SK-N-SH treated with all-trans-retinoic acid at 6 μM for 48 hours (cell line): ENCODE results near the gene PSME3IP1.
A peak's percentile ranks its signal among the peaks of the same experiment; 100 is the strongest.

Experiments used
- ATAC-seq: fragments of 200-7000 bp; cut with Tn5 transposase; 3 replicates; pipeline ENCODE4 v1.9.1; 2020; ENCODE audit warnings: mild to moderate bottlenecking, moderate library complexity
- ARNTL ChIP-seq: fragments of 450-650 bp; formaldehyde crosslinking; IDR thresholded peaks from 2 replicates; pipeline ENCODE4 v1.5.0; 2020; ENCODE audit warnings: low read depth, mild to moderate bottlenecking, moderate library complexity, borderline replicate concordance
- BACH2 ChIP-seq: fragments of 250-450 bp; sonication (Bioruptor Pico); IDR thresholded peaks from 2 replicates; pipeline ENCODE4 v1.9.0; 2021; ENCODE audit warnings: mild to moderate bottlenecking, borderline replicate concordance
- CREB5 ChIP-seq: fragments of 250-450 bp; sonication (Bioruptor Pico); IDR thresholded peaks from 2 replicates; pipeline ENCODE4 v1.5.1; 2020; ENCODE audit warnings: low read depth, mild to moderate bottlenecking, moderate library complexity
- CSDC2 ChIP-seq: fragments of 250-450 bp; sonication (Bioruptor Pico); IDR thresholded peaks from 2 replicates; pipeline ENCODE4 v1.5.0; 2020; ENCODE audit warnings: mild to moderate bottlenecking, moderate library complexity
- CSRNP3 ChIP-seq: fragments of 250-450 bp; sonication (Bioruptor Pico); IDR thresholded peaks from 2 replicates; pipeline ENCODE4 v1.5.1; 2021; ENCODE audit warnings: mild to moderate bottlenecking, moderate library complexity
- ESRRG ChIP-seq: fragments of 250-450 bp; sonication (Bioruptor Pico); IDR thresholded peaks from 2 replicates; pipeline ENCODE4 v1.6.1; 2021; ENCODE audit warnings: mild to moderate bottlenecking
- GLIS3 ChIP-seq: fragments of 250-450 bp; sonication (Bioruptor Pico); IDR thresholded peaks from 2 replicates; pipeline ENCODE4 v1.5.0; 2020; ENCODE audit warnings: mild to moderate bottlenecking, moderate library complexity
- ISL1 ChIP-seq: fragments of 250-450 bp; sonication (Bioruptor Pico); IDR thresholded peaks from 2 replicates; pipeline ENCODE4 v2.1.2; 2022; ENCODE audit warnings: mild to moderate bottlenecking, moderate library complexity
- OSR1 ChIP-seq: fragments of 250-450 bp; sonication (Bioruptor Pico); IDR thresholded peaks from 2 replicates; pipeline ENCODE4 v1.8.0; 2022; ENCODE audit warnings: moderate library complexity, mild to moderate bottlenecking, inconsistent platforms
- PATZ1 ChIP-seq: fragments of 250-450 bp; sonication (Bioruptor Pico); IDR thresholded peaks from 2 replicates; pipeline ENCODE4 v1.8.0; 2020; ENCODE audit warnings: mild to moderate bottlenecking, moderate library complexity, borderline replicate concordance
- POU6F1 ChIP-seq: fragments of 250-450 bp; sonication (Bioruptor Pico); IDR thresholded peaks from 2 replicates; pipeline ENCODE4 v1.8.0; 2021; ENCODE audit warnings: low read depth, mild to moderate bottlenecking, moderate library complexity, borderline replicate concordance
- SNAI2 ChIP-seq: fragments of 250-450 bp; sonication (Bioruptor Pico); IDR thresholded peaks from 2 replicates; pipeline ENCODE4 v1.5.0; 2020; ENCODE audit warnings: mild to moderate bottlenecking, moderate library complexity
- TCF4 ChIP-seq: fragments of 250-450 bp; sonication (Bioruptor Pico); IDR thresholded peaks from 2 replicates; pipeline ENCODE4 v1.8.0; 2021; ENCODE audit warnings: mild to moderate bottlenecking, moderate library complexity, borderline replicate concordance
- TOX ChIP-seq: fragments of 250-450 bp; sonication (Bioruptor Pico); IDR thresholded peaks from 2 replicates; pipeline ENCODE4 v1.8.0; 2021; ENCODE audit warnings: mild to moderate bottlenecking, moderate library complexity, borderline replicate concordance
- TSHZ2 ChIP-seq: fragments of 250-450 bp; sonication (Bioruptor Pico); IDR thresholded peaks from 2 replicates; pipeline ENCODE4 v1.5.0; 2020; ENCODE audit warnings: mild to moderate bottlenecking, moderate library complexity
- ZC3H10 ChIP-seq: fragments of 250-450 bp; sonication (Bioruptor Pico); IDR thresholded peaks from 2 replicates; pipeline ENCODE4 v1.5.1; 2021; ENCODE audit warnings: mild to moderate bottlenecking, moderate library complexity
- ZFP3 ChIP-seq: fragments of 250-450 bp; sonication (Bioruptor Pico); IDR thresholded peaks from 2 replicates; pipeline ENCODE4 v1.5.0; 2020; ENCODE audit warnings: mild to moderate bottlenecking, moderate library complexity
- ZFP30 ChIP-seq: fragments of 450-650 bp; formaldehyde crosslinking; IDR thresholded peaks from 2 replicates; pipeline ENCODE4 v1.5.0; 2022; ENCODE audit warnings: mild to moderate bottlenecking, moderate library complexity
- ZNF565 ChIP-seq: fragments of 450-650 bp; formaldehyde crosslinking; conservative IDR thresholded peaks from 2 replicates; pipeline ENCODE4 v1.5.0; 2020; ENCODE audit warnings: low read depth, mild to moderate bottlenecking, moderate library complexity

The PSME3IP1 gene

GRCh38 chr16:57196286-57196685 lies 10.4 kb upstream of the PSME3IP1 start:
- ATAC-seq = no peak
- TF ChIP-seq PATZ1 (CRISPR knock-in tag) = no peak
- no peak for TF ChIP-seq SNAI2 (CRISPR knock-in tag)
- TF ChIP-seq CREB5 (CRISPR knock-in tag) = no peak
- TF ChIP-seq BACH2 (CRISPR knock-in tag) = no peak
- no peak for TF ChIP-seq ZFP3 (CRISPR knock-in tag)
- TF ChIP-seq ESRRG = no peak
- TF ChIP-seq ARNTL (CRISPR knock-in tag) = no peak
- no peak for TF ChIP-seq CSRNP3 (CRISPR knock-in tag)
- TF ChIP-seq CSDC2 (CRISPR knock-in tag) = no peak
- no peak for TF ChIP-seq ZFP30 (CRISPR knock-in tag)
- no peak for TF ChIP-seq TCF4
- TF ChIP-seq GLIS3 (CRISPR knock-in tag) = no peak
- no peak for TF ChIP-seq TSHZ2
- no peak for TF ChIP-seq ISL1 (CRISPR knock-in tag)
- TF ChIP-seq ZC3H10 (CRISPR knock-in tag) = no peak
- TF ChIP-seq POU6F1 (CRISPR knock-in tag) = no peak
- no peak for TF ChIP-seq ZNF565
- no peak for TF ChIP-seq OSR1 (CRISPR knock-in tag)

- peak; percentile 97 for ATAC-seq
- TF ChIP-seq ISL1 (CRISPR knock-in tag) (peak; percentile 52), PATZ1 (CRISPR knock-in tag) (no peak)
Measured at GRCh38 chr16:57194512-57194911, 8.7 kb upstream of the PSME3IP1 start.

GRCh38 chr16:57192720-57193486 lies 7.1 kb upstream of the PSME3IP1 start:
- TF ChIP-seq BACH2 (CRISPR knock-in tag) (no peak), ZC3H10 (CRISPR knock-in tag) (no peak), OSR1 (CRISPR knock-in tag) (no peak), TOX (CRISPR knock-in tag) (no peak), TSHZ2 (no peak), CSRNP3 (CRISPR knock-in tag) (no peak), CREB5 (CRISPR knock-in tag) (no peak), CSDC2 (CRISPR knock-in tag) (no peak), ZFP30 (CRISPR knock-in tag) (no peak)
- no peak for ATAC-seq
